ENCODE measurements around the gene PAPPA.

Gene PAPPA

GRCh38 chr9:116383936-116384335, 230.3 kb downstream of the PAPPA start:
- DNase-seq (ENCODE audit: low read depth, low spot score): no peak
- ChIA-PET CTCF (interaction anchor here (1.0 kb wide), 2 partner anchors 188 to 231 kb away, joined by 3 read pairs; no protein-coding TSS in a partner anchor), POLR2A (no interaction called here)
- no peak overlapping the region for H3K4me3 ChIP-seq (ENCODE audit: low read depth, low read length)
- TF ChIP-seq CTCF (IDR thresholded peaks at IDR 0.05; ENCODE audit: insufficient read depth, low read length, missing control alignments): no peak

GRCh38 chr9:116387934-116388698, 234.5 kb downstream of the PAPPA start:
- POLR2A ChIA-PET: no interaction called here
- no peak for DNase-seq (ENCODE audit: low read depth, low spot score)
- TF ChIP-seq CTCF (IDR thresholded peaks at IDR 0.05; ENCODE audit: insufficient read depth, low read length, missing control alignments): no peak
- CTCF ChIA-PET: no interaction called here
- no peak overlapping the region for H3K4me3 ChIP-seq (ENCODE audit: low read depth, low read length)

- no peak for TF ChIP-seq CTCF (IDR thresholded peaks at IDR 0.05; ENCODE audit: insufficient read depth, low read length, missing control alignments)
- CTCF ChIA-PET: interaction anchor here (0.7 kb wide), 1 partner anchor 14 kb away, joined by 4 read pairs; no protein-coding TSS in a partner anchor
- POLR2A ChIA-PET: no interaction called here
- H3K4me3 ChIP-seq (ENCODE audit: low read depth, low read length): no peak overlapping the region
- DNase-seq (ENCODE audit: low read depth, low spot score): no peak
These were observed 236.1 kb downstream of the PAPPA start for GRCh38 chr9:116389541-116390302.

- no peak overlapping the region for H3K4me3 ChIP-seq (ENCODE audit: low read depth, low read length)
- ChIA-PET CTCF (interaction anchor here (1.5 kb wide), 1 partner anchor 11 kb away, joined by 4 read pairs; no protein-coding TSS in a partner anchor), POLR2A (interaction anchor here (0.7 kb wide), 1 partner anchor 81 kb away, joined by 3 read pairs; no protein-coding TSS in a partner anchor)
- no peak for DNase-seq (ENCODE audit: low read depth, low spot score)
- no peak for TF ChIP-seq CTCF (IDR thresholded peaks at IDR 0.05; ENCODE audit: insufficient read depth, low read length, missing control alignments)
These were observed 237.0 kb downstream of the PAPPA start for GRCh38 chr9:116390303-116391228.

GRCh38 chr9:116391306-116391900, 237.8 kb downstream of the PAPPA start:
- no peak for TF ChIP-seq CTCF (IDR thresholded peaks at IDR 0.05; ENCODE audit: insufficient read depth, low read length, missing control alignments)
- DNase-seq (ENCODE audit: low read depth, low spot score): peak; percentile 51

More at GRCh38 chr9:116391306-116391900, 237.8 kb downstream of the PAPPA start:
- POLR2A ChIA-PET: no interaction called here
- no peak overlapping the region for H3K4me3 ChIP-seq (ENCODE audit: low read depth, low read length)
- CTCF ChIA-PET: interaction anchor here (1.1 to 1.6 kb wide), 3 partner anchors 11 to 255 kb away, joined by 3 to 4 read pairs (median 4); no protein-coding TSS in a partner anchor
